ENCODE measurements around the gene LARGE2.

GRCh38 chr11:45881708-45882368, 40.6 kb upstream of the LARGE2 start:
- no peak for TF ChIP-seq CTCF (IDR thresholded peaks at IDR 0.05)
- TF ChIP-seq POLR2A (IDR thresholded peaks at IDR 0.05): no peak
